Mesenteric fat pad (tissue), 1 donor: ENCODE measurements around the gene TEX261. TPM values are rescaled to one million over a fixed set of nuclear protein-coding genes. Genes with fewer than 3 reads are reported as not detected.
"Not testable (repeated sequence)": the region's sequence is repeated elsewhere in the genome, so short reads cannot be mapped to it uniquely, and the experiment has no call there.

Experiments used
- DNase-seq: peaks from one replicate; pipeline ENCODE4 v3.0.0-alpha.2; 2020; ENCODE audit warnings: low spot score
- total RNA-seq: library from RNA; stranded (reverse); fragmentation: NEBNext Ultra II Directional; extraction: Animal tissue kit (Norgen Biotek cat#: 25700); gene quantifications from one replicate; pipeline ENCODE4 v1.2.1, GENCODE V29; 2021
- donor health status: DM: yes; HTN: yes; CAD: no.

TEX261 gene
- total RNA-seq, 1 donor from 2014 or later: 86.8 TPM

- peak; percentile 93 for DNase-seq
These were observed 6.3 kb upstream of the TEX261 start for GRCh38 chr2:71000780-71001591.

GRCh38 chr2:70999931-71000330, 5.3 kb upstream of the TEX261 start:
- DNase-seq: peak; percentile 43

GRCh38 chr2:70999362-70999761, 4.7 kb upstream of the TEX261 start:
- peak; percentile 41 for DNase-seq

- DNase-seq: not testable (repeated sequence)
These were observed 4.2 kb upstream of the TEX261 start for GRCh38 chr2:70998885-70999284.

- DNase-seq: peak; percentile 57
These were observed 705 bp upstream of the TEX261 start for GRCh38 chr2:70995426-70995729.

- peak; percentile 90 for DNase-seq
These were observed 519 bp downstream of the TEX261 start for GRCh38 chr2:70994009-70994698.

GRCh38 chr2:70992945-70993853, 1.5 kb downstream of the TEX261 start:
- DNase-seq: peak; percentile 60

GRCh38 chr2:70991742-70992141, 2.9 kb downstream of the TEX261 start:
- DNase-seq: peak; percentile 60

GRCh38 chr2:70991142-70991541, 3.5 kb downstream of the TEX261 start:
- peak; percentile 59 for DNase-seq

GRCh38 chr2:70990216-70990615, 4.5 kb downstream of the TEX261 start:
- peak; percentile 39 for DNase-seq

- DNase-seq: peak; percentile 67
These were observed 5.7 kb downstream of the TEX261 start for GRCh38 chr2:70988726-70989648.

GRCh38 chr2:70988151-70988550, 6.5 kb downstream of the TEX261 start:
- peak; percentile 71 for DNase-seq

- DNase-seq: no peak
These were observed 7.3 kb downstream of the TEX261 start for GRCh38 chr2:70987386-70987785.

- DNase-seq: peak; percentile 60
These were observed 8.0 kb downstream of the TEX261 start for GRCh38 chr2:70986499-70987189.

GRCh38 chr2:70985956-70986355, 8.7 kb downstream of the TEX261 start:
- DNase-seq: peak; percentile 45

- DNase-seq: peak; percentile 57
These were observed 9.4 kb downstream of the TEX261 start for GRCh38 chr2:70985283-70985688.

GRCh38 chr2:70984576-70985282, 9.9 kb downstream of the TEX261 start:
- peak; percentile 93 for DNase-seq

GRCh38 chr2:70984228-70984575, 10.5 kb downstream of the TEX261 start:
- peak; percentile 20 for DNase-seq

- peak; percentile 73 for DNase-seq
These were observed 11.0 kb downstream of the TEX261 start for GRCh38 chr2:70983506-70984227.
